Measurements from ENCODE around the gene IL2RA. TPM values are rescaled to one million over a fixed set of nuclear protein-coding genes. Genes with fewer than 3 reads are reported as not detected.

Gene IL2RA
- total RNA-seq, 1 experiment from 2014 or later = 0.59 TPM

DNA sequence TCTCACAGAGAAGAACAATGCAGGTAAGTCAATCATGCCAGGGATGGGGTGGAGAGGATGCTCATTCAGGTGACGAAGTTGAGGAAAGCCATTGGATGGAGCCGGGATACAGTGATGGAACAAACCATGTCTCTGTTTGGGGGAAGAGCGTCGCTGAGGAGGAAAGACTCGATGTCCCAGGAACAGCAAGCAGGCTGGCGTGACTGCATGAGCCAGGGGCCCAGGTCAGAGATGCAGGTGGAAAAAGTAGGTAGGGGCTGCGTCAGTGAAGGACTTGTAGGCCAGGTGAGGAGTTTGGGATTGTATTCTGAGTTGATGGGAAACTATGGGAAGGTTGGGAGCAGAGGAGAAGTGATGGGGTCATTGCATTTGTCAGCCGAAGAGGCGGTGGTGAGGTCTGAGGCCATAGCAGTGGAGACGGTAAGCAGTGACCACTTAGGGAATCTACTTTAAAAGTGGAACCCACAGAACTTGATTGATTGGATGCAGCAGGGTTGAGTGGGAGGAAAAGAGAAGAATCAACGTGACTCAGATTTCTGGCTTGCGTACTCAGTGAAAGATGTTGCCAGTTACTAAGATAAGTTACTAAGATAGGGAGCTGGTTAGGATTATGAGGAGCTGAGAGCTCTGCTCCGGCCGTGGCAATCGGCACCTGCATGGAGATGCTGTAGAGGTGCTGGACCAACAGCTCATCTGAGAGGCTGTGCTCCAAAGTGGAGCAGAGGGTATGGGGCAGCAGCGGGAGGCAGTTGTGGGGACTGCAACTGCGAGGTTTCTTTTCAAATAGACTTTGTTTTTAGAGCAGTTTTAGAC is 12.5 kb upstream of the IL2RA start:
- Histone ChIP-seq H4K20me1 (ENCODE audit: insufficient read depth) (no peaks in the 10 kb centered on the region), H3K4me3 (replicated peaks in 1 of 2; ENCODE audit: low read depth in 1 of 2, low read length in 2 of 2) (no peak overlapping the region), H3K27me3 (ENCODE audit: insufficient read depth, low read length) (peaks cover 32% of the 10 kb centered on the region), H3K4me1 (ENCODE audit: control insufficient read depth in 1 of 2, insufficient read depth in 2 of 2, low read length in 2 of 2) (no peaks in the 10 kb centered on the region), H3K36me3 (ENCODE audit: control insufficient read depth in 1 of 2, insufficient read depth in 2 of 2, low read length in 2 of 2) (no peaks in the 10 kb centered on the region), H2AFZ (ENCODE audit: low read depth, low read length, poor library complexity, severe bottlenecking) (no peak overlapping the region), H3K27ac (ENCODE audit: low read depth, low read length) (no peak overlapping the region), H3K4me2 (ENCODE audit: low read length) (no peak overlapping the region), H3K9me3 (ENCODE audit: control insufficient read depth in 1 of 2, insufficient read depth in 1 of 2, low read depth in 1 of 2, low read length in 2 of 2) (no peaks in the 10 kb centered on the region), H3K79me2 (ENCODE audit: insufficient read depth, low read length) (no peaks in the 10 kb centered on the region), H3K9ac (ENCODE audit: low read length) (no peak overlapping the region), H3K9me2 (ENCODE audit: insufficient read depth) (no peaks in the 10 kb centered on the region)
- DNase-seq (ENCODE audit: low read depth, low spot score) (no peak), ATAC-seq (no peak)
- ChIA-PET POLR2A (interaction anchor here (0.7 kb wide), 1 partner anchor 74 kb away, joined by 3 read pairs; no protein-coding TSS in a partner anchor), RAD21 (ENCODE audit: low non-redundant PET in 1 of 2, low total read pairs in 2 of 2, uncharacterized antibody in 2 of 2, unreplicated experiment in 2 of 2) (no interaction called here), CTCF (no interaction called here)
- BruUV-seq (replicated peaks) = no TSS peak
- no peak for TF ChIP-seq YY1 (IDR thresholded peaks at IDR 0.05; ENCODE audit: extremely low read depth, insufficient replicate concordance, low read depth, low read length)
- no peak for TF ChIP-seq SIN3A (IDR thresholded peaks at IDR 0.05; ENCODE audit: low read depth)
- no peak for TF ChIP-seq RAD21 (IDR thresholded peaks at IDR 0.05; ENCODE audit: low read depth)
- no peak for TF ChIP-seq EZH2 (IDR thresholded peaks at IDR 0.05)
- intact Hi-C loops (cut with micrococcal nuclease) = no loop called here

DNA sequence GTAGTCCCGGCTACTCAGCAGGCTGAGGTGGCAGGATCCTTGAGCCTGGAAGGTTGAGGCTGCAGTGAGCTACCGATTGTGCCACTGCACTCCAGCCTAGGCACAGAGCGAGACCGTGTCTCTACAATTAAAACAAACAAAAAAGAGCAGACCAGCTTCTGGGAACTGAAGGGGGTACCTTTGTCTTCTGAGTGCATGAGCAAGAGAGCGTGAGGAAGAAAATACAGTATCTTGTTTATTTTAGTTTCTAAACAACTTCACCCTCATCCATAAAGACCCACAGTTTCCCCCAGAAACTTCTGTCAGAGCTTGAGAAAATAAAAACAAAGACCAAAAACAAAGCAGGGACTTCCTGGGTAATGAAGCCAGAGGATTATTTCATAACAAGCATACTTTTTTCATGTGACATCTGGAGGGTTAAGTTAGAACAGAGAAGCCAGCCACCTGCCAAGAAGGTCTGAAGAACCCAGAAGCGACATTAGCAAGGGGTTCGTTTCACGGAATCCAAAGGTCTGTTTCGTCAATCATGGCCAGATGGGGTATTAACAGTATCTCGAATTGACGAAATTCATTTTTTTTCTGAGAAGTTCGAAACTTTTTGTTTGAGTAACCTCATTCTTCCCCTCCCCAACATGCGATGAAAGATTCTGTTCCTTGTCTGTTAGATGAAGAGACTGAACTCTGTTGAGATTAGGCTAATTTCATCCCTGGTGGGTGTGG is 10.2 kb upstream of the IL2RA start:
- no peaks in the 10 kb centered on the region for H3K4me1 ChIP-seq (ENCODE audit: control insufficient read depth in 1 of 2, insufficient read depth in 2 of 2, low read length in 2 of 2)
- RAD21 ChIA-PET (ENCODE audit: low non-redundant PET in 1 of 2, low total read pairs in 2 of 2, uncharacterized antibody in 2 of 2, unreplicated experiment in 2 of 2) = no interaction called here
- BruUV-seq (replicated peaks) = no TSS peak
- H2AFZ ChIP-seq (ENCODE audit: low read depth, low read length, poor library complexity, severe bottlenecking) = no peak overlapping the region
- DNase-seq (ENCODE audit: low read depth, low spot score) (no peak), ATAC-seq (no peak)
- H3K9ac ChIP-seq (ENCODE audit: low read length) = no peak overlapping the region
- H3K27ac ChIP-seq (ENCODE audit: low read depth, low read length) = no peak overlapping the region
- H3K36me3 ChIP-seq (ENCODE audit: control insufficient read depth in 1 of 2, insufficient read depth in 2 of 2, low read length in 2 of 2) = no peaks in the 10 kb centered on the region
- H3K9me3 ChIP-seq (ENCODE audit: control insufficient read depth in 1 of 2, insufficient read depth in 1 of 2, low read depth in 1 of 2, low read length in 2 of 2) = no peaks in the 10 kb centered on the region
- peaks cover 41% of the 10 kb centered on the region for H3K27me3 ChIP-seq (ENCODE audit: insufficient read depth, low read length)
- no peaks in the 10 kb centered on the region for H3K79me2 ChIP-seq (ENCODE audit: insufficient read depth, low read length)
- CTCF ChIA-PET = no interaction called here
- intact Hi-C loops (cut with micrococcal nuclease) = no loop called here
- no peak overlapping the region for H3K4me3 ChIP-seq (replicated peaks in 1 of 2; ENCODE audit: low read depth in 1 of 2, low read length in 2 of 2)
- H4K20me1 ChIP-seq (ENCODE audit: insufficient read depth) = no peaks in the 10 kb centered on the region
- H3K4me2 ChIP-seq (ENCODE audit: low read length) = no peak overlapping the region
- no peak for TF ChIP-seq ZBTB33 (IDR thresholded peaks at IDR 0.05; ENCODE audit: extremely low read depth, insufficient replicate concordance, low read length)
- TF ChIP-seq CEBPB (IDR thresholded peaks at IDR 0.05; ENCODE audit: low read depth) = no peak
- no peak for TF ChIP-seq ZFX (IDR thresholded peaks at IDR 0.05)
- no peak for TF ChIP-seq JUND (IDR thresholded peaks at IDR 0.05)
- no peak for TF ChIP-seq FOSL1 (IDR thresholded peaks at IDR 0.05; ENCODE audit: low read depth)
- no peak for TF ChIP-seq ATF3 (IDR thresholded peaks at IDR 0.05)
- no peak for TF ChIP-seq POLR2AphosphoS5 (IDR thresholded peaks at IDR 0.05; ENCODE audit: low read depth, low read length)
- TF ChIP-seq CBX3 (IDR thresholded peaks at IDR 0.05; ENCODE audit: low read depth) = no peak
- no peaks in the 10 kb centered on the region for H3K9me2 ChIP-seq (ENCODE audit: insufficient read depth)
- POLR2A ChIA-PET = no interaction called here

All from HCT116 (cell line).